Measurements from ENCODE around the gene CASKIN1. TPM values are rescaled to one million over a fixed set of nuclear protein-coding genes. Genes with fewer than 3 reads are reported as not detected.
A peak's percentile ranks its signal among the peaks of the same experiment; 100 is the strongest.
"Not testable (repeated sequence)": the region's sequence is repeated elsewhere in the genome, so short reads cannot be mapped to it uniquely, and the experiment has no call there.

The CASKIN1 gene
- total RNA-seq, 1 donor from 2014 or later = 1.2 TPM

DNA sequence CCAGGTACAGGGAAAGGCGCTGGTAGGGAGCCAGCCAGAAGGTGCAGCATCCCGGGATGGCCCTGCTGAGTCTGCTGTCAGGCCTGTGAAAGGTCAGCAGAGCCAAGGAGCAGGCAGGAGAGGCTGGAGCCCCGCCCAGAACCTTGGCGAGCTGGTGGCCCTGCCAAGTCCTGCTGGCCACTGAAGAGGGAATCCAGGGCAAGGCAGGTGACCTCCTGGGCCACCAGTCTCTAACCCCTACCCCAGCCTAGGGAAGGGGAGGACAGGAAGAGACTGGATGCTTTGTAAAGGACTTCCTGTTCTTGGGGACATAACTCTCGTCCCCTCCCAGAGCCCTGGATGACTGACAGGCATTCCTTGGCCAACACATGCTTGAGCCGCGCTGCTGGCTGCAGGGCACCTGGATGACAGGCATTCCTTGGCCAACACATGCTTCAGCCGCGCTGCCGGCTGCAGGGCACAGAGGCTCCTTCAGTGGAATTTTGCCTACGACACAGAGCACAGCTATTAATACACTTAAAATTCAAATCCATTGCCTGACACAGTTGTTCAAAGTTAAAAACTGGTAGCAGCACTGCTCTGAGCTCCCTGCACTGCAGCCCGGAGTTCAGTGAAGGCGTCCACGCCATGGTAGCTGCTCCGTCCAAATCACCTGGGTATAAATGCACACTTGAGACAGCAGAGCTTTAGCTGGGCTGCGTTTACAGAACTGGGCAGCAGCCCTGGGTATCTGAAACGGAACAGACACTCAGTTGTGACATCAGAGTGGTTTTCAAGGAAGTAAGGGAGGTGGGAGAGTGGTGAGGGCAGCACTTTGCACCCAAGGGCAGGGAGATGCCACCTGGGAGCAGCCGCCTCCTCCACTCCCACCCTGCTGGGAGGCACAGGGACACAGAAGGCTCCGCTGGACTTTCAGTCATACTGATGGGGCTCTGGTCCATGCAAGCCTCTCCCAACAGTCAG is 16.2 kb upstream of the CASKIN1 start:
- intact Hi-C loops (cut with DNase I) = loop anchor here (5.0 kb wide), 1 partner anchor 40 kb away; the partner anchor contains the start of gene ECI1
- DNase-seq (ENCODE audit: low spot score) = no peak

GRCh38 chr16:2211923-2212347 is 15.5 kb upstream of the CASKIN1 start:
- no peak for DNase-seq (ENCODE audit: low spot score)
- intact Hi-C loops (cut with DNase I) = loop anchor here (5.0 kb wide), 1 partner anchor 40 kb away; the partner anchor contains the start of gene ECI1

GRCh38 chr16:2210386-2211365 is 14.3 kb upstream of the CASKIN1 start, which contains the start of gene BRICD5:
Gene BRICD5 (minus strand): TSS chr16:2210863. CDS start chr16:2210833, 30 bp downstream.
- DNase-seq (ENCODE audit: low spot score) = no peak
- intact Hi-C loops (cut with DNase I) = loop anchor here (5.0 kb wide), 1 partner anchor 42 kb away; the partner anchor contains the start of gene ECI1

DNA sequence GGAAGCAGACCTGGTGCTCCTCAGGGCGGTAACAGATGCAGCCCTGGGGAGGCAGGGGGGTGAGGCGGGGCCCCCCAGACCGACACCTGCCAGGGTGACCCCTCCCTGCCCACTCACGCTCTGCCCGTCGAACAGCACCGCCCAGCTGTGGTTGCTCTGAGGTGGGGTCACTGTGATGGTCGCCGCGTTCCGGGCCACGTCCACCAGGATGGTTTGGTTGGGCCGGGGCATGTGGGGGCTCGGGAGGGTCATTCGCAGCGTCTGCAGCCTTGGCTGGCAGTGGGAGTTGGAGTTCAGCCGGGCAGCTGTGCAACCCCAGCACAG is 13.6 kb upstream of the CASKIN1 start:
- intact Hi-C loops (cut with DNase I) = loop anchor here (5.0 kb wide), 1 partner anchor 42 kb away; the partner anchor contains the start of gene ECI1
- no peak for DNase-seq (ENCODE audit: low spot score)

- DNase-seq (ENCODE audit: low spot score) = no peak
- intact Hi-C loops (cut with DNase I) = loop anchor here (5.0 kb wide), 2 partner anchors 43 to 52 kb away; partner anchors contain the start of genes ECI1 and TRAF7
Observed at GRCh38 chr16:2209258-2210008, 13.0 kb upstream of the CASKIN1 start.

DNA sequence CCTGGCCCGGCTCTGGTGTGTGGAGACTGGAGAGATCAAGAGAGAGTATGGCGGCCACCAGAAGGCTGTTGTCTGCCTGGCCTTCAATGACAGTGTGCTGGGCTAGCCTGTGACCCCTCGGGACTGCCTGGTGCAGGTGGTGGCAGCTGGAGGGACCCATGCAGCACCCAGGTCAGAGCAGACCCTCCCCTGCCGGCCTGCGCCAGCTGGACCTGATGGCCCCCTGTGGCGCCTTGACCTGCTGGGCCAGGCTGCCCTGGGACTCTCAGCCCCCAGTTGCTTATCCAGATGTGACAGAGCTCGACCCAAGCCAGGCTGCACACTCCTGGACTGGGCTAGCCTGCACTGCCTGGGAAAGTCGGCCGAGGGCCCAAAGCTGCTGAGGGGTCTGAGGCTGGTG is 12.4 kb upstream of the CASKIN1 start:
- no peak for DNase-seq (ENCODE audit: low spot score)
- intact Hi-C loops (cut with DNase I) = loop anchor here (5.0 kb wide), 1 partner anchor 51 kb away; the partner anchor contains the start of gene TRAF7

DNA sequence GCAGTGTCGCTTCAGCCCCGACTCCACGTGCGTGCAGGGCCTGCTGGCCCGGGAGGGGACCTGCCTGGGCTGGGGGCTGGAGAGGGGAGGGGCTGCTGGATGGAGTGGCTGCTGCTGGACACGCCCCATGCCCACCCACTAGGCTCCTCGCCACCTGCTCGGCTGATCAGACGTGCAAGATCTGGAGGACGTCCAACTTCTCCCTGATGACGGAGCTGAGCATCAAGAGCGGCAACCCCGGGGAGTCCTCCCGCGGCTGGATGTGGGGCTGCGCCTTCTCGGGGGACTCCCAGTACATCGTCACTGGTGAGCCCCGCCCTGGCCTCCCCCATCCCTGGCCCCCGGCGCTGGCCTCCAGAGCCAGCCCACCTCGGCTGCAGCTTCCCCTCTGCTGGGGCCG is 11.9 kb upstream of the CASKIN1 start:
- intact Hi-C loops (cut with DNase I) = loop anchor here (5.0 kb wide), 1 partner anchor 51 kb away; the partner anchor contains the start of gene TRAF7
- DNase-seq (ENCODE audit: low spot score) = no peak

DNA sequence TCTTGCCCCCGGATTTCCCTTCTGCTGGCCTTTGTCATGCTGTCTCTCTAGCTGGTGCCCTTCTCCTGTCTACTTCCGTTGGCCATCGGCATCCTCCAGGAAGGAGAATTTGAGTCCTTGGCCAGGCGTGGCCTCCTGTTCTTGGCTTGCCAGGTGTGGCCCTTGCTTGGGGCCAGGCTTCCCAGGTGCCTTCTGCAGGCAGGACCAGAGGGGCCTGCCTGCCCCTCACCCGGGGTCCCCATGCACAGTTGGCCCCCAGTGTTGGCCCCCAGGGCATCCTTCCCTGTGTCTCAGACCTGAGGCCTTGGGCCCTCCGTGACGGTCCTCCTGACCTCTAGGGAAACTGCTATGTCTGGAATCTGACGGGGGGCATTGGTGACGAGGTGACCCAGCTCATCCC is 11.5 kb upstream of the CASKIN1 start:
- intact Hi-C loops (cut with DNase I) = loop anchor here (5.0 kb wide), 1 partner anchor 51 kb away; the partner anchor contains the start of gene TRAF7
- DNase-seq (ENCODE audit: low spot score) = no peak

DNA sequence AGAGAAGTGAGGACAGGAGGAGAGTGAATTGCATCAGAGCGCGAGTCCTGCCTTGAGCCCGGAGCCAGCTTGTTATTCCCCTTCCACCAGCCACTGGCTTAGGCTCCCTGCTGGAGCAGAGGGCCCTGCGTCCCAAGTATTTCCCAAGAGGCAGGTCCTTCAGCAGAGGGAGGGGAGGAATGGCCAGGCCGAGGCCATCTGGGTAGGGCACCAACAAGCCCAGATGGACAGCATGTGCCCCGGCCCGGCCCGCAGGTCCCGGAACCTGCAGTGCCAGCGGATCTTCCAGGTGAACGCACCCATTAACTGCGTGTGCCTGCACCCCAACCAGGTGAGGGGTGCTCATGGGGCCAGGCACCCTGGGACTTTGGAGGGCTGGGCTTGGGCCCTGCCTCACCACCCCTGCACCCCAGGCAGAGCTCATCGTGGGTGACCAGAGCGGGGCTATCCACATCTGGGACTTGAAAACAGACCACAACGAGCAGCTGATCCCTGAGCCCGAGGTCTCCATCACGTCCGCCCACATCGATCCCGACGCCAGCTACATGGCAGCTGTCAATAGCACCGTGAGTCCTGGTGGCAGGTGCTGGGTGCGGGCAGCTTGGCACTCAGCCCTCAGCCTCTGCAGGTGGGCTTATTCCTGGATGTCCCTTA is 10.5 kb upstream of the CASKIN1 start:
- intact Hi-C loops (cut with DNase I) = loop anchor here (5.0 kb wide), 1 partner anchor 50 kb away; the partner anchor contains the start of gene TRAF7

DNA sequence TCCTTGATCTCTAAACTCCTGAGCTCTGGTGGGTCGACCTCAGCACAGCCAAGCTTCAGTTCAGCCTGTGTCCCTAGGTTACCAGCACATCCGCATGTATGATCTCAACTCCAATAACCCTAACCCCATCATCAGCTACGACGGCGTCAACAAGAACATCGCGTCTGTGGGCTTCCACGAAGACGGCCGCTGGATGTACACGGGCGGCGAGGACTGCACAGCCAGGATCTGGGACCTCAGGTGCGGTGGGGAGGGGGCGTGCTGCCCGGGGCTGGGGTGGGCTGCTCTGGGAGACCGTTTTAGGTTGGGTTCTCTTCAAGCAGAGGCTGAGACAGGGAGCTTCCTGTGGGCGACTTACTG is 10.0 kb upstream of the CASKIN1 start:
- intact Hi-C loops (cut with DNase I) = loop anchor here (5.0 kb wide), 1 partner anchor 49 kb away; the partner anchor contains the start of gene TRAF7
- DNase-seq (ENCODE audit: low spot score) = no peak

More for the DNA sequence above, 10.5 kb upstream of the CASKIN1 start:
- no peak for DNase-seq (ENCODE audit: low spot score)

GRCh38 chr16:2205967-2206313 is 9.5 kb upstream of the CASKIN1 start:
- DNase-seq (ENCODE audit: low spot score) = no peak

DNA sequence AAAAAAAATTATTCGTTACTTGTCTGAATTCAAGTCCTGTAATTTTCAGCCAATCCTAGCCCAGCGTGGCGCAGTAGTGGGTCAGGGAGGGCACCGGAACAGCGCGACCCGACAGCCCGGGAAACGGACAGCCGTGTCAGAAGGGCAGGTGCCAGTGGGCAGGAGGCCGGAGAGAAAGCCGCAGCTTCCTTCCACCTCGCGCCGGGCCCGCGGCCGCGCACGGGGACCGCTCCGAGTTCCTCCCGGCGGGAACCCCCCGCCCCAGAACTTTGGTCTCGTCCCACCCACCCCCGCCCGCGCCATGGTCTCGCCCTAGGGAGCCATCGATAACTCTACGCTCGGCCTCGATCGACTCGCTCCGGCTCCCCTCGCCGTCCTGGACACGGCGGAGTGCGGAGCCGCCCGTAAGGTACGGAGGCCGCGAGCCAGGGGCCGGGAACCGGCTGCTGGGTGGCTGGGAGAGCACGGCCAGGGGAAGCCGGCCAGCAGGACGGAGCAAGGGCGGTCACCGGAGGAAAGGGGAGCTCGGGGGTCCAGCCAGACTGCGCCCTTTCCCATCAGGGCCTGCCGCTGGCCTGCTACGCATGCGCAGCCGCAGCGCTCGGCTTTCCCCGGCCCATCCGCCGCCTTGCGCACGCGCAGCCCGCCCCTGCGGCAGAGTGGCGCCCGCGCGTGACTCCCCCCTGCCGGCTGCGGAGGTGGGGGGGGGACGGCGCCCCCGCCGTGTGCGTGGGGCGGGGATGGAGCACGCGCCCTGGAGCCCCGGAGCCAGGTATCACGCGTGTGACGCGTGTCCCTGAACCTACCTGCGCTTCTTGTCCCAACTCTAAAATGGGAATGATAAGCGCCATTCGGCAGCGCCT is 8.9 kb upstream of the CASKIN1 start, which contains the start of gene MLST8:
Gene MLST8 (plus strand): TSS at position 351 of the 863 bp plus-strand sequence. CDS start 632 bp downstream, outside the sequence.
- DNase-seq (ENCODE audit: low spot score) = peak; percentile 92
- intact Hi-C loops (cut with DNase I) = loop anchor here (5.0 kb wide), 1 partner anchor 48 kb away; the partner anchor contains the start of gene TRAF7

More at GRCh38 chr16:2205967-2206313, 9.5 kb upstream of the CASKIN1 start:
- intact Hi-C loops (cut with DNase I) = loop anchor here (5.0 kb wide), 1 partner anchor 49 kb away; the partner anchor contains the start of gene TRAF7

DNA sequence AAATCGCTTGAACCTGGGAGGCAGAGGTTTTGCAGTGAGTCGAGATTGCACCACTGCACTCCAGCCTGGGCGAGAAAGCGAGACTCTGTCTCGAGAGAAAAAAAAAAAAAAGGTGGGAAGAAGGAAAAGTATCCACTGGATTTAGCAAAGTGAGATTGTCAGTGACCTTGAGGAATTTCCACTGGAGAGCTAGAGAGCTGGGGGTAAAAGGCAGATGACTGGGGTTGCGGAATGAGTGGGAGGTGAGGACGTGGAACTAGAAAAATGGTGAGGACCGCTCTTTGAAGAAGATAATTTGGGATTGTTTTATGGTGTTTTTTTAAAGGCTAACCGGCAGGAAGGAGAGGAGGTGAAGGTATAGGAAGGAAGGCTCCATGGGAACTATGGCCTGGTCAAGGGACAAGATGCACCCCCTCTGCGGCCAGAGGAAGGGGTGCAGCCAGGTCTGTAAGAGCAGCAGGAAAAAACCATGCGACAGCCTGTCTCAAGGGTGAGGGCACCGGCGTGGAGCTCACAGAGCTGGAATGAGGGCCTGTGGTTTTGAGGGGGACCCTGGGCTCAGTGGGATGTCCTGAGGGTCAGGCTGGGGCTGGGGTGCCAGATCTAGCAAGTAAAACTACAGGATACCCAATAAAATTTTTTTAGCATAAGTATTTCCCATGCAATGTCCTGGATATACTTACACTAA is 8.2 kb upstream of the CASKIN1 start:
- DNase-seq (ENCODE audit: low spot score) = no peak
- intact Hi-C loops (cut with DNase I) = loop anchor here (5.0 kb wide), 1 partner anchor 47 kb away; the partner anchor contains the start of gene TRAF7

- intact Hi-C loops (cut with DNase I) = not testable (repeated sequence)
Observed at GRCh38 chr16:2203119-2203688, 6.8 kb upstream of the CASKIN1 start.

GRCh38 chr16:2200313-2200712 is 3.9 kb upstream of the CASKIN1 start:
- intact Hi-C loops (cut with DNase I) = no loop called here
- no peak for DNase-seq (ENCODE audit: low spot score)

More at GRCh38 chr16:2203119-2203688, 6.8 kb upstream of the CASKIN1 start:
- not testable (repeated sequence) for DNase-seq (ENCODE audit: low spot score)

DNA sequence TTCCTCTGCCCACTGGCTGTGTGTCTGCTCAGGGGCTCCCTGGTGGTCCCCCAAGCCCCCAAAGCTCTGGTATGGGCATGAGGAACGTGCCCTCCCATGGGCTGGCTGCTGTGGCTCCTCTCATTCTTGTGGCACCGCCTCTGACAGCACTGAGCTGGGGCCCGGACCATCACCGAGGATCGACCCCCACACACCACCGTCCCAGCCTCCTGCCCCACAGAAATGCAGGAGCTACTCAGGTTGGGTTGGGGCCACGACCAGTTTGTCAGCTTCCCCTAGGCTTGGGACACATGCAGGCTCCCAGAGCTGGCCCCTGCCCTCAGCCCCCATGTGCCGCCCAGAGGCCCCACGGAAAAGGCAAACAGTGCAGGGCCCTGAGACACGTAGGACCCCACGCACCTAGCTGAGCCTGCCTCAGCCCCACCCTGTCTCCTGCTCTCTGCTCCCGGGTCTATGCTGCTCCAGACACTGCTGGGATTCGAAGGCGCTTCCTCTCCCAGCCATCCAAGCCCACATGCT is 3.3 kb upstream of the CASKIN1 start:
- DNase-seq (ENCODE audit: low spot score) = no peak
- intact Hi-C loops (cut with DNase I) = no loop called here

Data from cardiac septum (tissue), 1 donor.